PFSK-1 (cell line): ENCODE data around the gene TDRD3.

Source experiments
- FOXP2 ChIP-seq: optimal IDR thresholded peaks from 2 replicates; pipeline ENCODE3; 2011; ENCODE audit warnings: borderline replicate concordance, control low read depth, inconsistent platforms; ENCODE audit not compliant: insufficient read depth; ENCODE audit errors: extremely low read length, extremely low read depth
- POLR2AphosphoS5 ChIP-seq: IDR thresholded peaks from 2 replicates; pipeline ENCODE4 v1.6.1; 2012; ENCODE audit warnings: low read depth, mild to moderate bottlenecking, control low read depth, low read length, moderate library complexity
- SIN3A ChIP-seq: IDR thresholded peaks from 2 replicates; pipeline ENCODE4 v1.6.1; 2012; ENCODE audit warnings: mild to moderate bottlenecking, low read length, moderate library complexity, borderline replicate concordance; ENCODE audit not compliant: insufficient read depth
- TAF1 ChIP-seq: IDR thresholded peaks from 2 replicates; pipeline ENCODE4 v1.6.1; 2012; ENCODE audit warnings: low read length, control low read depth, borderline replicate concordance; ENCODE audit not compliant: insufficient read depth
- TF ChIP-seq, protein P1 (sequence below), 2 experiments: IDR thresholded peaks; 2 replicates each; pipeline versions ENCODE4 v1.6.1 to v1.8.0; 2011 to 2012; ENCODE audit warnings: low read depth in 2 of 2, low read length in 2 of 2, control low read depth in 1 of 2, inconsistent platforms in 1 of 2, mild to moderate bottlenecking in 1 of 2, moderate library complexity in 1 of 2; ENCODE audit not compliant: insufficient read depth in 1 of 2

Gene TDRD3

DNA sequence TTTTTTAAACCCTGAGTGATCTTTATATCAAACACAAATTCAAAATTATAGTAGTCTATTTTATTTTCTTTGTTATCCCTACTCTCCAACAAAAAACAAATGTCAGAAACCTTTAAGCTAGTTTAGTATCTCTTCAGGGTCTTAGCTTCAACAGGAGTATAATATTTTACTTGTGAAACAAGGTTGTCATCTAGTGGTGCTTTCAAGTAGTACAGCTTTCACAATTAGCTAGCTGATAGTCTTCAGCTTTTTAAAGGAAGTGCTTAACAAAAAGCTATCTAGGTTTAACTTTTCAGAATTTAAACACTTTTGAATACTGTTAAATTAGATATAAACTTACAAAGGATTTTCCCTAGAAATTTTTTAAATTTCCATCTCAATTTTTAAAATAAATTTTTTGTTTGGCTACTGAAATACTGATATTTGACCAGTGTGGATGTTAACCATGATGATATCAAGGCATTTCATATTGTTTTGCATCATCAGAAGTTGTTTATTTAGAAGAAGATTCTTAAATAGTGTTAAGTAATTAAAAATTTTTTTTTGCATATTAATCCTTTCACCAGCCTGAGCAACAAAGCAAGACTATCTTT, 34.2 kb downstream of the TDRD3 start:
- TF ChIP-seq, protein P1, sequence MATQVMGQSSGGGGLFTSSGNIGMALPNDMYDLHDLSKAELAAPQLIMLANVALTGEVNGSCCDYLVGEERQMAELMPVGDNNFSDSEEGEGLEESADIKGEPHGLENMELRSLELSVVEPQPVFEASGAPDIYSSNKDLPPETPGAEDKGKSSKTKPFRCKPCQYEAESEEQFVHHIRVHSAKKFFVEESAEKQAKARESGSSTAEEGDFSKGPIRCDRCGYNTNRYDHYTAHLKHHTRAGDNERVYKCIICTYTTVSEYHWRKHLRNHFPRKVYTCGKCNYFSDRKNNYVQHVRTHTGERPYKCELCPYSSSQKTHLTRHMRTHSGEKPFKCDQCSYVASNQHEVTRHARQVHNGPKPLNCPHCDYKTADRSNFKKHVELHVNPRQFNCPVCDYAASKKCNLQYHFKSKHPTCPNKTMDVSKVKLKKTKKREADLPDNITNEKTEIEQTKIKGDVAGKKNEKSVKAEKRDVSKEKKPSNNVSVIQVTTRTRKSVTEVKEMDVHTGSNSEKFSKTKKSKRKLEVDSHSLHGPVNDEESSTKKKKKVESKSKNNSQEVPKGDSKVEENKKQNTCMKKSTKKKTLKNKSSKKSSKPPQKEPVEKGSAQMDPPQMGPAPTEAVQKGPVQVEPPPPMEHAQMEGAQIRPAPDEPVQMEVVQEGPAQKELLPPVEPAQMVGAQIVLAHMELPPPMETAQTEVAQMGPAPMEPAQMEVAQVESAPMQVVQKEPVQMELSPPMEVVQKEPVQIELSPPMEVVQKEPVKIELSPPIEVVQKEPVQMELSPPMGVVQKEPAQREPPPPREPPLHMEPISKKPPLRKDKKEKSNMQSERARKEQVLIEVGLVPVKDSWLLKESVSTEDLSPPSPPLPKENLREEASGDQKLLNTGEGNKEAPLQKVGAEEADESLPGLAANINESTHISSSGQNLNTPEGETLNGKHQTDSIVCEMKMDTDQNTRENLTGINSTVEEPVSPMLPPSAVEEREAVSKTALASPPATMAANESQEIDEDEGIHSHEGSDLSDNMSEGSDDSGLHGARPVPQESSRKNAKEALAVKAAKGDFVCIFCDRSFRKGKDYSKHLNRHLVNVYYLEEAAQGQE (IDR thresholded peaks at IDR 0.05; ENCODE audit: insufficient read depth in 1 of 2, low read depth in 2 of 2, low read length in 2 of 2), result no peak
- TF ChIP-seq TAF1, result no peak
- TF ChIP-seq FOXP2, result no peak

DNA sequence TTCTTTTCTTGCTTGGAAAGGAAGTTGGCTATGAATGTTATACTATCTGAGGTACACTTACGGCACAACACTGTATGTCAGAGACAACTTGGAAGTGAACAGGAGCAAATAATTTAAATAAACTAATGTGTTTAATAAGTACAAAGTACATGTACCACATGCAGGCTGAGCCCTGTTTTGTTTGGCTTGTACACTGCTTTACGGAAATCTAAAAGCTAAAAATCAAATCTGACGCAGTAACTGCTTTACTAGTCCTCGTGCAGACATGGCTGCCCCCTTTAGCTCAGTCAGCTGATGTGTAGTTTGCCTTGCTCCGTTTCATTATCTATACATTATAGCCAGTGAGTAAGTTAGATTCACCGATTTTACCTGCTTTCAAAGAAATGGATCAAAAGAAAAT, 36.5 kb downstream of the TDRD3 start:
- TF ChIP-seq, protein P1 (IDR thresholded peaks at IDR 0.05; ENCODE audit: insufficient read depth in 1 of 2, low read depth in 2 of 2, low read length in 2 of 2), result no peak

DNA sequence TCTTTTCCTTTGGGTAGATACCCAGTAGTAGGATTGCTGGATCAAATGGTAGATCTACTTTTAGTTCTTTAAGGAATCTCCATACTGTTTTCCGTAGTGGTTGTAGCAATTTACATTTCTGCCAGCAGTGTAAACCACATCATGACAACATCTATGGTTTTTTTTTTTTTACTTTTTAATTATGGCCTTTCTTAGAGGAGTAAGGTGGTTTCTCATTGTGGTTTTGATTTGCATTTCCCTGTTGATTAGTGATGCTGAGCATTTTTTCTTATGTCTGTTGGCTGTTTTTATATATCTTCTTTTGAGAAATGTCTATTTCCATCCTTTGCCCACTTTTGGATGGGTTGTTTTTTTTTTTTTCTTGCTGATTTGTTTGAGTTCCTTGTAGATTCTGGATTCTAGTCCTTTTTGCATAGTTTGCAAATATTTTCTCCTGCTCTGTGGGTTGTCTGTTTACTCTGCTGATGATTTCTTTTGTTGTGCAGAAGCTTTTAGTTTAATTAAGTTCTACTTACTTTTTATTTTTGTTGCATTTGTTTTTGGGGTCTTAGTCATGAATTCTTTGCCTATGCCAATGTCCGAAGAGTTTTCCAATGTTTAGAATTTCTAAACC, 38.8 kb downstream of the TDRD3 start:
- TF ChIP-seq POLR2AphosphoS5 (no peak), SIN3A (no peak), FOXP2 (no peak), TAF1 (no peak)
- TF ChIP-seq, protein P1 (IDR thresholded peaks at IDR 0.05; ENCODE audit: insufficient read depth in 1 of 2, low read depth in 2 of 2, low read length in 2 of 2), result no peak

DNA sequence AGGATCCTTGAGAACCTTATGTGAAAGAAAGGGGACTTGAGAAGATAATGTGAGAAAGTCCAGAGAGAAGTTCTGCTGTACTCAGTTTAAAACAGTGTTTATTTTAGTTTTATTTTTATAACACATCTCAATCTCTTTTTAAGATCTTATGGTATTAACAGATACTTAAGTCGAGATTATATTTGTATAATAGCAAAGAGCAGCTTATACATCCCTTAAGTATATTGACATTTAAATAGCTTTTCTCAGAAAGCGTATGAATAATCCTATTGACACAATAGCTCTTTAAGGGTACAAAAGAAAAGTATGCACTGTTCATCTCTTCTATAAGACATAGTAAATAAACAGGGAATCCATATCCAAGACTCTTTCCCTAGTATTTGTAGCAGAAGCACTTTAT, 42.2 kb downstream of the TDRD3 start:
- TF ChIP-seq SIN3A (no peak), TAF1 (no peak), FOXP2 (no peak), POLR2AphosphoS5 (no peak)
- TF ChIP-seq, protein P1 (IDR thresholded peaks at IDR 0.05; ENCODE audit: insufficient read depth in 1 of 2, low read depth in 2 of 2, low read length in 2 of 2), result no peak

DNA sequence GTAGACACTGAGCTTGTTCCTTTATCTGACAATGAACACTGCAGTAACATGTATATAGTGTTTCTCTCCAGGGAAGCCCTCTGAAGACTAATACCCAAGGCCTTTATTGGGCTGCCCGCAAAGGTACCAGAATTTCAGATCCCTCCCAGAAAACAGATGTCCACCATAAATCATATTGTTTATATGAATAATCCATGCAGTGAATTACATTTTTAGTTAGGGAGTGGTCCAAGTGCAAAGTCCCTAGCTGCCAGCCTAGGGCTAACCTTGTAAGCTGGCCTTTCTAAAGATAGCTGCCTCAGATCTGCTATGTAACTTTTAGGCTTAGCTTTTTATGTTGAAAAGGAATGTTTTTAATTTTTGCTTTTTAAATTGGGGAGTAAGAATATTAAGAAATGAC, 44.7 kb downstream of the TDRD3 start:
- no peak for TF ChIP-seq SIN3A
- TF ChIP-seq POLR2AphosphoS5, result no peak
